PC-3 (cell line): Measurements from ENCODE around the gene DLG2. TPM values are rescaled to one million over a fixed set of nuclear protein-coding genes. Genes with fewer than 3 reads are reported as not detected.

Source experiments
- ATAC-seq: fragments of 200-7000 bp; cut with Tn5 transposase; 2 replicates; pipeline ENCODE4 v1.9.1; 2020; ENCODE audit warnings: mild to moderate bottlenecking, moderate library complexity
- BruUV-seq: library from RNA; stranded (reverse); fragments of 400-500 nt; replicated peaks from 2 replicates; lab custom pipeline; 2021; lab: Mats Ljungman, UMichigan
- CTCF ChIA-PET: fragments of 300-600 bp; sonication (Branson Sonifier 250); formaldehyde crosslinking; loops from one replicate; lab custom pipeline; 2022; ENCODE audit warnings: antibody characterized with exemption; lab: Charles Lee
- POLR2A ChIA-PET: fragments of 300-600 bp; sonication (Branson Sonifier 250); formaldehyde crosslinking; loops from one replicate; lab custom pipeline; 2022; ENCODE audit warnings: antibody characterized with exemption; ENCODE audit not compliant: unreplicated experiment; lab: Charles Lee
- DNase-seq: peaks from one replicate; pipeline ENCODE4 v3.0.0-alpha.2; 2015
- H2AFZ ChIP-seq: fragments of 300-600 bp; sonication (generic); 2 replicates; pipeline ENCODE4 v1.6.0; 2016; ENCODE audit warnings: antibody characterized with exemption, low read length
- H3F3A ChIP-seq: fragments of 300-600 bp; sonication (generic); one replicate; pipeline ENCODE4 v1.6.0; 2017; ENCODE audit warnings: antibody characterized with exemption, low read length, control low read depth, mild to moderate bottlenecking; ENCODE audit not compliant: unreplicated experiment
- H3K27ac ChIP-seq: fragments of 300-600 bp; sonication (generic); 2 replicates; pipeline ENCODE4 v1.5.1; 2016; ENCODE audit warnings: mild to moderate bottlenecking, low read length
- H3K27me3 ChIP-seq: fragments of 300-600 bp; sonication (generic); 2 replicates; pipeline ENCODE4 v1.6.1; 2016; ENCODE audit warnings: low read length, mixed read lengths
- H3K36me3 ChIP-seq: fragments of 300-600 bp; sonication (generic); 2 replicates; pipeline ENCODE4 v1.6.1; 2016; ENCODE audit warnings: low read depth, mixed run types, low read length, mixed read lengths
- H3K4me1 ChIP-seq: fragments of 300-600 bp; sonication (generic); 2 replicates; pipeline ENCODE4 v1.5.1; 2016; ENCODE audit warnings: low read length; ENCODE audit not compliant: insufficient read depth
- H3K4me2 ChIP-seq: fragments of 300-600 bp; sonication (generic); 2 replicates; pipeline ENCODE4 v1.6.0; 2016; ENCODE audit warnings: low read length
- H3K4me3 ChIP-seq: fragments of 300-600 bp; sonication (generic); 2 replicates; pipeline ENCODE4 v1.5.1; 2016; ENCODE audit warnings: mild to moderate bottlenecking, low read length, mixed read lengths
- H3K79me2 ChIP-seq: fragments of 300-600 bp; sonication (generic); 2 replicates; pipeline ENCODE4 v1.6.1; 2017; ENCODE audit warnings: low read length, mixed read lengths
- H3K9ac ChIP-seq: fragments of 300-600 bp; sonication (generic); 2 replicates; pipeline ENCODE4 v1.6.0; 2016; ENCODE audit warnings: mild to moderate bottlenecking, low read length
- H3K9me2 ChIP-seq: fragments of 300-600 bp; sonication (generic); replicated peaks from 2 replicates; pipeline ENCODE4 v1.6.1; 2016; ENCODE audit warnings: mixed run types, low read length, mixed read lengths
- H3K9me3 ChIP-seq: fragments of 300-600 bp; sonication (generic); 2 replicates; pipeline ENCODE4 v1.6.1; 2016; ENCODE audit warnings: low read length, mixed read lengths
- H4K20me1 ChIP-seq: fragments of 300-600 bp; sonication (generic); 2 replicates; pipeline ENCODE4 v1.6.1; 2016; ENCODE audit warnings: low read length, mixed read lengths
- CTCF ChIP-seq: fragments of 300-600 bp; sonication (generic); conservative IDR thresholded peaks from 2 replicates; pipeline ENCODE4 v1.5.1; 2017; ENCODE audit warnings: antibody characterized with exemption, low read depth, mild to moderate bottlenecking, low read length
- EZH2 ChIP-seq: fragments of 300-600 bp; sonication (generic); IDR thresholded peaks from one replicate; pipeline ENCODE4 v1.6.1; 2017; ENCODE audit warnings: antibody characterized with exemption, mild to moderate bottlenecking, low read length; ENCODE audit not compliant: unreplicated experiment
- EZH2phosphoT487 ChIP-seq: fragments of 300-600 bp; sonication (generic); IDR thresholded peaks from 2 replicates; pipeline ENCODE4 v1.6.1; 2018; ENCODE audit warnings: mild to moderate bottlenecking, antibody characterized with exemption, low read length, borderline replicate concordance
- intact Hi-C: fragments of 100-400 bp; cut with micrococcal nuclease; formaldehyde crosslinking; loops from 2 replicates; pipeline ENCODE4 v1.9.0; 2023
- total RNA-seq: library from RNA; depleted of rRNA; stranded (reverse); fragments of >200 nt; gene quantifications from 2 replicates; pipeline ENCODE4 v1.2.3, GENCODE V29; 2014

Gene DLG2
- total RNA-seq, 1 experiment from 2014 or later = 0.58 TPM

- no peak for DNase-seq
- no TSS peak for BruUV-seq
- ATAC-seq = no peak
- no peak overlapping the region for H2AFZ ChIP-seq
- no peak overlapping the region for H3K4me3 ChIP-seq
- no peaks in the 10 kb centered on the region for H3F3A ChIP-seq
- ChIA-PET POLR2A (interaction anchor here (0.5 kb wide), 1 partner anchor 8 kb away, joined by 8 read pairs; no protein-coding TSS in a partner anchor), CTCF (no interaction called here)
- H3K36me3 ChIP-seq = no peaks in the 10 kb centered on the region
- no peaks in the 10 kb centered on the region for H3K4me1 ChIP-seq
- H3K9me2 ChIP-seq = no peaks in the 10 kb centered on the region
- intact Hi-C loops = no loop called here
- TF ChIP-seq EZH2phosphoT487 = no peak
- no peak for TF ChIP-seq EZH2
- no peak for TF ChIP-seq CTCF
- H3K9me3 ChIP-seq = no peaks in the 10 kb centered on the region
- H3K27ac ChIP-seq = no peak overlapping the region
- H3K27me3 ChIP-seq = no peaks in the 10 kb centered on the region
- no peak overlapping the region for H3K9ac ChIP-seq
- H4K20me1 ChIP-seq = no peaks in the 10 kb centered on the region
- no peaks in the 10 kb centered on the region for H3K79me2 ChIP-seq
- no peak overlapping the region for H3K4me2 ChIP-seq
These were observed 1243.6 kb downstream of the DLG2 start for GRCh38 chr11:84383576-84383975.

GRCh38 chr11:84381666-84382065 lies 1245.5 kb downstream of the DLG2 start:
- no peaks in the 10 kb centered on the region for H3K79me2 ChIP-seq
- no peak overlapping the region for H3K9ac ChIP-seq
- ChIA-PET CTCF (no interaction called here), POLR2A (no interaction called here)
- H4K20me1 ChIP-seq = no peaks in the 10 kb centered on the region
- H2AFZ ChIP-seq = no peak overlapping the region
- no peak for DNase-seq
- intact Hi-C loops = no loop called here
- ATAC-seq = no peak
- no peaks in the 10 kb centered on the region for H3K9me2 ChIP-seq
- no peak overlapping the region for H3K4me3 ChIP-seq
- no peak overlapping the region for H3K27ac ChIP-seq
- H3K4me2 ChIP-seq = no peak overlapping the region
- no peaks in the 10 kb centered on the region for H3K9me3 ChIP-seq
- no peaks in the 10 kb centered on the region for H3K27me3 ChIP-seq
- no TSS peak for BruUV-seq
- no peaks in the 10 kb centered on the region for H3K4me1 ChIP-seq
- H3F3A ChIP-seq = no peaks in the 10 kb centered on the region
- no peak for TF ChIP-seq CTCF
- TF ChIP-seq EZH2 = no peak
- TF ChIP-seq EZH2phosphoT487 = no peak
- H3K36me3 ChIP-seq = no peaks in the 10 kb centered on the region

- DNase-seq = no peak
- H3K27ac ChIP-seq = no peak overlapping the region
- no peaks in the 10 kb centered on the region for H3K9me3 ChIP-seq
- H3F3A ChIP-seq = no peaks in the 10 kb centered on the region
- POLR2A ChIA-PET = no interaction called here
- intact Hi-C loops = no loop called here
- no peaks in the 10 kb centered on the region for H3K79me2 ChIP-seq
- H3K27me3 ChIP-seq = 0 out of 2 replicates have a peak, but pooled peaks cover 4% of the 10 kb centered on the region
- no peaks in the 10 kb centered on the region for H4K20me1 ChIP-seq
- no peak overlapping the region for H3K4me3 ChIP-seq
- H3K9ac ChIP-seq = no peak overlapping the region
- BruUV-seq = no TSS peak
- no peak overlapping the region for H3K4me2 ChIP-seq
- H3K9me2 ChIP-seq = no peaks in the 10 kb centered on the region
- no peaks in the 10 kb centered on the region for H3K4me1 ChIP-seq
- no peaks in the 10 kb centered on the region for H3K36me3 ChIP-seq
- TF ChIP-seq EZH2 (no peak), EZH2phosphoT487 (no peak), CTCF (no peak)
- CTCF ChIA-PET = no interaction called here
- no peak for ATAC-seq
- no peak overlapping the region for H2AFZ ChIP-seq
These were observed 1254.7 kb downstream of the DLG2 start for GRCh38 chr11:84372381-84372950.
